ENCODE measurements around the gene DYSF.

DNA sequence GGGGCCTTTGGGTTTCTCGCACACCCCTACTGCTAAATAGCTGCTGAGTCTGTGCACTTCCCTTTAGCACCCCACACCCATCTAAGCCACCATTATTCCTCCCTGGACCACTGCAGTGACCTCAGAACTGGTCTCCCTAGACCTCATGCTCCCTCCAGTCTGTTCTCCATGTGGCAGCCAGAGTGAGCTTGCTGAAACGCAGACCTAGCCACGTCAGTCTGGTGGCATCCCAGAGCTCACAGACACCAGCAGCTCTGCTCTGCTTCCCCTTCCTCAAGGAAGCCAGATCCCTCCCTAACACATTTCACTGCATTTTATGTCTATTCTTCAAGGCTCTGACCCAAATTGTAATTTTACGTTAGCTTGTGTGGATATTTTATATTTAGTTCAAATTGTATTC lies 144.4 kb downstream of the DYSF start:
- TF ChIP-seq, protein P1, sequence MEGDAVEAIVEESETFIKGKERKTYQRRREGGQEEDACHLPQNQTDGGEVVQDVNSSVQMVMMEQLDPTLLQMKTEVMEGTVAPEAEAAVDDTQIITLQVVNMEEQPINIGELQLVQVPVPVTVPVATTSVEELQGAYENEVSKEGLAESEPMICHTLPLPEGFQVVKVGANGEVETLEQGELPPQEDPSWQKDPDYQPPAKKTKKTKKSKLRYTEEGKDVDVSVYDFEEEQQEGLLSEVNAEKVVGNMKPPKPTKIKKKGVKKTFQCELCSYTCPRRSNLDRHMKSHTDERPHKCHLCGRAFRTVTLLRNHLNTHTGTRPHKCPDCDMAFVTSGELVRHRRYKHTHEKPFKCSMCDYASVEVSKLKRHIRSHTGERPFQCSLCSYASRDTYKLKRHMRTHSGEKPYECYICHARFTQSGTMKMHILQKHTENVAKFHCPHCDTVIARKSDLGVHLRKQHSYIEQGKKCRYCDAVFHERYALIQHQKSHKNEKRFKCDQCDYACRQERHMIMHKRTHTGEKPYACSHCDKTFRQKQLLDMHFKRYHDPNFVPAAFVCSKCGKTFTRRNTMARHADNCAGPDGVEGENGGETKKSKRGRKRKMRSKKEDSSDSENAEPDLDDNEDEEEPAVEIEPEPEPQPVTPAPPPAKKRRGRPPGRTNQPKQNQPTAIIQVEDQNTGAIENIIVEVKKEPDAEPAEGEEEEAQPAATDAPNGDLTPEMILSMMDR (IDR thresholded peaks at IDR 0.05): no peak
- TF ChIP-seq POLR2A (IDR thresholded peaks at IDR 0.05): no peak

Measured in esophagus squamous epithelium (tissue), 4 donors.